ENCODE results near the gene ANKRD24. TPM values are rescaled to one million over a fixed set of nuclear protein-coding genes. Genes with fewer than 3 reads are reported as not detected.

ANKRD24 gene
- total RNA-seq, 1 experiment from 2014 or later: 10.9 TPM

DNA sequence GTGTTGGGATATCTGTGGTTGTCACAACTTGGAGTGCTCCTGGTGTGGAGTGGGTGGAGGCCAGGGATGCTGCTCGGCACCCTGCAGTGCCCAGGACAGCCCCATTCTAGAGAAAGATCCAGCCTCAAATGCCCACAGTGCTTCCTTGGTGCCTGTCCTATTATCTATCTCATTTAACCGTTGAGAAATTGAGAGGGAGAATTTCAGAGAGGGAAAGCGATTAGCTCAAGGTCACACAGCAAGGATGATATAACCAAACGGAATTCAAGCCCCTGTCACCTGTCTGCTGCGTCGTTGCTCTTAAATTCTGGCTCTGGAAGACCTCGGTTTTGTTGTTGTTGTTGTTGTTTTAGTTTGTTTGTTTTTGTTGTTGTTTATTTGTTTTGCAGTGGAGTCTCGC lies 13.5 kb downstream of the ANKRD24 start:
- no peak overlapping the region for H3K27ac ChIP-seq (ENCODE audit: low read depth, low read length, poor library complexity, severe bottlenecking)
- TF ChIP-seq, protein P1, sequence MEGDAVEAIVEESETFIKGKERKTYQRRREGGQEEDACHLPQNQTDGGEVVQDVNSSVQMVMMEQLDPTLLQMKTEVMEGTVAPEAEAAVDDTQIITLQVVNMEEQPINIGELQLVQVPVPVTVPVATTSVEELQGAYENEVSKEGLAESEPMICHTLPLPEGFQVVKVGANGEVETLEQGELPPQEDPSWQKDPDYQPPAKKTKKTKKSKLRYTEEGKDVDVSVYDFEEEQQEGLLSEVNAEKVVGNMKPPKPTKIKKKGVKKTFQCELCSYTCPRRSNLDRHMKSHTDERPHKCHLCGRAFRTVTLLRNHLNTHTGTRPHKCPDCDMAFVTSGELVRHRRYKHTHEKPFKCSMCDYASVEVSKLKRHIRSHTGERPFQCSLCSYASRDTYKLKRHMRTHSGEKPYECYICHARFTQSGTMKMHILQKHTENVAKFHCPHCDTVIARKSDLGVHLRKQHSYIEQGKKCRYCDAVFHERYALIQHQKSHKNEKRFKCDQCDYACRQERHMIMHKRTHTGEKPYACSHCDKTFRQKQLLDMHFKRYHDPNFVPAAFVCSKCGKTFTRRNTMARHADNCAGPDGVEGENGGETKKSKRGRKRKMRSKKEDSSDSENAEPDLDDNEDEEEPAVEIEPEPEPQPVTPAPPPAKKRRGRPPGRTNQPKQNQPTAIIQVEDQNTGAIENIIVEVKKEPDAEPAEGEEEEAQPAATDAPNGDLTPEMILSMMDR (conservative IDR thresholded peaks at IDR 0.05; ENCODE audit: low read depth, low read length): no peak
- no peak for TF ChIP-seq EZH2 (IDR thresholded peaks at IDR 0.05; ENCODE audit: borderline replicate concordance, low read depth, low read length, poor library complexity, severe bottlenecking)
- H3K9me3 ChIP-seq (ENCODE audit: low read depth, low read length, poor library complexity, severe bottlenecking): no peaks in the 10 kb centered on the region
- no peak for DNase-seq (ENCODE audit: low spot score)
- H3K4me3 ChIP-seq (ENCODE audit: low read depth, low read length, poor library complexity, severe bottlenecking): no peak overlapping the region
- peaks cover 6% of the 10 kb centered on the region for H3K27me3 ChIP-seq (replicated peaks; ENCODE audit: insufficient read depth, low read depth, low read length, poor library complexity)
- no peaks in the 10 kb centered on the region for H3K4me1 ChIP-seq (ENCODE audit: insufficient read depth, low read length, poor library complexity, severe bottlenecking)
- no TSS peak for BruUV-seq (replicated peaks)
- H3K36me3 ChIP-seq (ENCODE audit: insufficient read depth, low read length, poor library complexity, severe bottlenecking): no peaks in the 10 kb centered on the region
- POLR2A ChIA-PET (ENCODE audit: low non-redundant PET): no interaction called here
- intact Hi-C loops (cut with micrococcal nuclease; ENCODE audit: unreplicated experiment): no loop called here
- CTCF ChIA-PET: interaction anchor here (0.5 kb wide), 1 partner anchor 55 kb away, joined by 7 read pairs; no protein-coding TSS in a partner anchor

DNA sequence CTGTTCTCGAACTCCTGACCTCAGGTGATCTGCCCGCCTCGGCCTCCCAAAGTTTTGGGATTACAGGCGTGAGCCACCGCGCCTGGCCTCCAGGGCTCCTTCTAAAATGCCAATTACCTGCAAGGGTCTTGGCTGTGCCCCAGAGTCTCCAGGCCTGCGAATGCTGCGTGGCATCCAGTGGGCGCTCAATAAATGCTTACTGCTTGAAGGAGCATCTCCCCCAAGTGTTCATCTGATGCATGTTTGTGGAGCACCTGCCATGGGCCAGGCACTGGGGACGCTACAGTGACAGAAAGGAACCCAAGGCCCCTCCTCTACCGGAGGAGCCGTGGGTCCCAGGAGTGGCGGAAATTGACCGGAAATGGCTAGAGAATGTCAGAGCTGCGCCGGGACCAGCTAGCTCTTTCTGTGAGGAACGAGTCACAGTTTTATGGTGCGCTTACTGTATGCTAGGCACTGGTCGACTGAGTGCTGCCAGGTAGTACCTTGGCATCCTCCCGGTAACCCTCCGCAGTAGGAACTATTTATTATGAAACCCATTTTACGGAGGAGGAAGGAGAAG lies 14.2 kb downstream of the ANKRD24 start:
- no peaks in the 10 kb centered on the region for H3K4me1 ChIP-seq (ENCODE audit: insufficient read depth, low read length, poor library complexity, severe bottlenecking)
- no peaks in the 10 kb centered on the region for H3K36me3 ChIP-seq (ENCODE audit: insufficient read depth, low read length, poor library complexity, severe bottlenecking)
- CTCF ChIA-PET: interaction anchor here (0.5 kb wide), 1 partner anchor 56 kb away, joined by 7 read pairs; no protein-coding TSS in a partner anchor
- BruUV-seq (replicated peaks): no TSS peak
- H3K9me3 ChIP-seq (ENCODE audit: low read depth, low read length, poor library complexity, severe bottlenecking): no peaks in the 10 kb centered on the region
- POLR2A ChIA-PET (ENCODE audit: low non-redundant PET): no interaction called here
- intact Hi-C loops (cut with micrococcal nuclease; ENCODE audit: unreplicated experiment): no loop called here
- DNase-seq (ENCODE audit: low spot score): no peak
- peaks cover 6% of the 10 kb centered on the region for H3K27me3 ChIP-seq (replicated peaks; ENCODE audit: insufficient read depth, low read depth, low read length, poor library complexity)
- TF ChIP-seq, protein P1 (conservative IDR thresholded peaks at IDR 0.05; ENCODE audit: low read depth, low read length): no peak
- TF ChIP-seq EZH2 (IDR thresholded peaks at IDR 0.05; ENCODE audit: borderline replicate concordance, low read depth, low read length, poor library complexity, severe bottlenecking): no peak
- H3K27ac ChIP-seq (ENCODE audit: low read depth, low read length, poor library complexity, severe bottlenecking): no peak overlapping the region
- H3K4me3 ChIP-seq (ENCODE audit: low read depth, low read length, poor library complexity, severe bottlenecking): no peak overlapping the region

DNA sequence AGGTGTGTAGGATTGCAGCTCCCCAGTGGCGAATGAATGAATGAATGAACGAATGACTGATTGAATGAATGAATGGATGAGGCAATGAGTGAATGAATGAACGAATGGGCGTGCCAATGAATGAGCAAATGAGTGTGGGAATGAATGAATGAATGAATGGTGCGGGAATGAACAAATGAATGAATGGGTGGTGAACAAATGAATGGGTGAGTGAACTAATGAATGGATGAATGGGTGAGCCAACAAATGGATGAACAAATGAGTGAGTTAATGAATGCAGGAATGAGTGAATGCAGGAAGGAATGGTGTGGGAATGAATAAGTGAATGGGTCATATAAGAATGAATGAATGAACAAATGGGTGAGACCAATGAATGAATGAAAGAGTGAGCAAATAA lies 14.7 kb downstream of the ANKRD24 start:
- ChIA-PET CTCF (no interaction called here), POLR2A (ENCODE audit: low non-redundant PET) (no interaction called here)
- Histone ChIP-seq H3K4me1 (ENCODE audit: insufficient read depth, low read length, poor library complexity, severe bottlenecking) (no peaks in the 10 kb centered on the region), H3K27me3 (replicated peaks; ENCODE audit: insufficient read depth, low read depth, low read length, poor library complexity) (peaks cover 6% of the 10 kb centered on the region), H3K36me3 (ENCODE audit: insufficient read depth, low read length, poor library complexity, severe bottlenecking) (no peaks in the 10 kb centered on the region), H3K4me3 (ENCODE audit: low read depth, low read length, poor library complexity, severe bottlenecking) (no peak overlapping the region), H3K27ac (ENCODE audit: low read depth, low read length, poor library complexity, severe bottlenecking) (no peak overlapping the region), H3K9me3 (ENCODE audit: low read depth, low read length, poor library complexity, severe bottlenecking) (no peaks in the 10 kb centered on the region)
- TF ChIP-seq, protein P1 (conservative IDR thresholded peaks at IDR 0.05; ENCODE audit: low read depth, low read length): no peak
- TF ChIP-seq EZH2 (IDR thresholded peaks at IDR 0.05; ENCODE audit: borderline replicate concordance, low read depth, low read length, poor library complexity, severe bottlenecking): no peak
- no TSS peak for BruUV-seq (replicated peaks)
- intact Hi-C loops (cut with micrococcal nuclease; ENCODE audit: unreplicated experiment): no loop called here
- DNase-seq (ENCODE audit: low spot score): no peak

Data from A673 (cell line).